ENCODE data around the gene GPATCH4. TPM values are rescaled to one million over a fixed set of nuclear protein-coding genes. Genes with fewer than 3 reads are reported as not detected.

GPATCH4 gene
- total RNA-seq, 2 experiments from 2014 or later, result 33.3 to 51.6 TPM

DNA sequence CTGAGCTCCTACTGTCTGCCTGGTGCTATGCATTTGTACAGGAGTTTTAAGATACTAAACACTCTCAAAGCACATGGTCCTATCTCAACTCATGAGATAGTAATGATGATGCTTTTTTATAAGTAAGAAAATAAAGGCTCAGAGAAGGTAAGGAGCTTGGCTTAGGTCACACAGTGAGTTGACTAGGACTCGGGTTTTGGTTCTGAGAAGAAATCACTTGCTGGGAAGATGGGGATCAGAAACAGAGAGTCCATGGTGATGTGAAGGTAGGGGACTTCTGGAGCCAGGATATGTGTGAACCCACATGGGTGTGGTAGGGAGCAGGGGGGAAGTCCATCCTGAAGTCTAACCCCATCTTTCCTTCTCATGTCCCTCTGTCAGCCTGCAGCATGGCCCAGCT lies 44.4 kb upstream of the GPATCH4 start:
- Histone ChIP-seq H3K4me1 (ENCODE audit: insufficient read depth, low read length, poor library complexity, severe bottlenecking) (no peaks in the 10 kb centered on the region), H3K4me3 (ENCODE audit: low read depth, low read length, poor library complexity, severe bottlenecking) (no peak overlapping the region), H3K79me2 (ENCODE audit: insufficient read depth, low read depth, low read length) (no peaks in the 10 kb centered on the region), H3K9me2 (ENCODE audit: insufficient read depth, low read length) (no peaks in the 10 kb centered on the region), H3K9me3 (ENCODE audit: low read length) (no peaks in the 10 kb centered on the region), H3K4me2 (ENCODE audit: low read length) (no peak overlapping the region), H3K36me3 (ENCODE audit: insufficient read depth, low read length) (no peaks in the 10 kb centered on the region), H4K20me1 (ENCODE audit: insufficient read depth, low read length) (no peaks in the 10 kb centered on the region), H3K27ac (ENCODE audit: low read depth, low read length, poor library complexity, severe bottlenecking) (no peak overlapping the region), H2AFZ (ENCODE audit: low read length) (no peak overlapping the region)
- POLR2A ChIA-PET, result interaction anchor here (1.2 kb wide), 1 partner anchor 18 kb away, joined by 8 read pairs; no protein-coding TSS in a partner anchor
- no peak for TF ChIP-seq EZH2phosphoT487 (IDR thresholded peaks at IDR 0.05; ENCODE audit: borderline replicate concordance, low read depth, low read length)
- TF ChIP-seq, protein P1, sequence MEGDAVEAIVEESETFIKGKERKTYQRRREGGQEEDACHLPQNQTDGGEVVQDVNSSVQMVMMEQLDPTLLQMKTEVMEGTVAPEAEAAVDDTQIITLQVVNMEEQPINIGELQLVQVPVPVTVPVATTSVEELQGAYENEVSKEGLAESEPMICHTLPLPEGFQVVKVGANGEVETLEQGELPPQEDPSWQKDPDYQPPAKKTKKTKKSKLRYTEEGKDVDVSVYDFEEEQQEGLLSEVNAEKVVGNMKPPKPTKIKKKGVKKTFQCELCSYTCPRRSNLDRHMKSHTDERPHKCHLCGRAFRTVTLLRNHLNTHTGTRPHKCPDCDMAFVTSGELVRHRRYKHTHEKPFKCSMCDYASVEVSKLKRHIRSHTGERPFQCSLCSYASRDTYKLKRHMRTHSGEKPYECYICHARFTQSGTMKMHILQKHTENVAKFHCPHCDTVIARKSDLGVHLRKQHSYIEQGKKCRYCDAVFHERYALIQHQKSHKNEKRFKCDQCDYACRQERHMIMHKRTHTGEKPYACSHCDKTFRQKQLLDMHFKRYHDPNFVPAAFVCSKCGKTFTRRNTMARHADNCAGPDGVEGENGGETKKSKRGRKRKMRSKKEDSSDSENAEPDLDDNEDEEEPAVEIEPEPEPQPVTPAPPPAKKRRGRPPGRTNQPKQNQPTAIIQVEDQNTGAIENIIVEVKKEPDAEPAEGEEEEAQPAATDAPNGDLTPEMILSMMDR (conservative IDR thresholded peaks at IDR 0.05; ENCODE audit: low read length), result no peak
- no peak for DNase-seq (ENCODE audit: low spot score)
- no TSS peak for BruUV-seq (replicated peaks)
- intact Hi-C loops (cut with micrococcal nuclease; ENCODE audit: unreplicated experiment), result no loop called here
- CTCF ChIA-PET (ENCODE audit: unreplicated experiment), result interaction anchor here (1.3 kb wide), 1 partner anchor 18 kb away, joined by 4 read pairs; no protein-coding TSS in a partner anchor

DNA sequence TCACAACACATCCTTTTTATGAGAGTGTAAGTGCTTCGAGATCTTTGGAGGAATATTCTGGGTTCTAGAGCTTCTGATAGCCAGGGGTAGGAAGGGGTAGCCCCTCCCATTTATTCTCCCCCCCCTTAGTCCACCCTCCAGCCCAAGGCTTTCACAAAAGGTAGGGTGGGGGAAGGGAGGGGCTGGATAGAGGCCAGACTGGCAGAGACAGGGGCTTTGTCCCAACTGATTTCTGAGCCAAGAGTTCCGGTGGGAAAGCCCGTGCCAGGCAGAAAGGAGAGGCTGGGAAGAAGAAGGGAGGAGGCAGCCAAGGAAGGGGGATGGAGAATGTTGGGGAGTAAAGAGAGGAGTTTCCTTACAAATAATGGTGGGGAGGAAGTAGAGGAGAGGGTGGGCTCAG lies 43.8 kb upstream of the GPATCH4 start:
- no peaks in the 10 kb centered on the region for H3K9me3 ChIP-seq (ENCODE audit: low read length)
- TF ChIP-seq, protein P1 (conservative IDR thresholded peaks at IDR 0.05; ENCODE audit: low read length), result no peak
- TF ChIP-seq EZH2phosphoT487 (IDR thresholded peaks at IDR 0.05; ENCODE audit: borderline replicate concordance, low read depth, low read length), result no peak
- intact Hi-C loops (cut with micrococcal nuclease; ENCODE audit: unreplicated experiment), result no loop called here
- no peak overlapping the region for H2AFZ ChIP-seq (ENCODE audit: low read length)
- H3K9me2 ChIP-seq (ENCODE audit: insufficient read depth, low read length), result no peaks in the 10 kb centered on the region
- H3K4me2 ChIP-seq (ENCODE audit: low read length), result no peak overlapping the region
- ChIA-PET POLR2A (interaction anchor here (1.2 kb wide), 1 partner anchor 17 kb away, joined by 8 read pairs; no protein-coding TSS in a partner anchor), CTCF (ENCODE audit: unreplicated experiment) (interaction anchor here (1.3 kb wide), 1 partner anchor 17 kb away, joined by 4 read pairs; no protein-coding TSS in a partner anchor)
- no peaks in the 10 kb centered on the region for H3K79me2 ChIP-seq (ENCODE audit: insufficient read depth, low read depth, low read length)
- H4K20me1 ChIP-seq (ENCODE audit: insufficient read depth, low read length), result no peaks in the 10 kb centered on the region
- DNase-seq (ENCODE audit: low spot score), result no peak
- H3K27ac ChIP-seq (ENCODE audit: low read depth, low read length, poor library complexity, severe bottlenecking), result no peak overlapping the region
- no TSS peak for BruUV-seq (replicated peaks)
- H3K36me3 ChIP-seq (ENCODE audit: insufficient read depth, low read length), result no peaks in the 10 kb centered on the region
- H3K4me3 ChIP-seq (ENCODE audit: low read depth, low read length, poor library complexity, severe bottlenecking), result no peak overlapping the region
- no peaks in the 10 kb centered on the region for H3K4me1 ChIP-seq (ENCODE audit: insufficient read depth, low read length, poor library complexity, severe bottlenecking)

DNA sequence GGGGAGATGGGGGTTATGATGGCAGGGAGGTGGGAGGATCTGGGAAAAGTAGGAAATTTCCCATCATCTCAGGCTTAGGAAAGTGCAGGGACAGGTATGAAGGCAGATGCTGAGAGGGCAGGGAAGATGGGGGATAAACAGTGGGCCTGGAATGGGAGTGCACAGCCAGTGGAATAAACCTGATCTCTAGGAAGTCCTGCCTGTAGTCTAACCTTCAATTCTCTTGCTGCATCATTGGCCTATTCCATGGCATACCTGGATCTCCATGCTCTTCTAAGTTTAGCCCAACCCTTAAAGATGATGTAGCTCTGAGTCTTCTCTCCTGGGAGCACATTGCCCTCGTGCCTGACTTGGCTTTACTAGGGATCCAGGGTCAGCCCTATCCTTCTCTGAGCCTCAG lies 43.4 kb upstream of the GPATCH4 start:
- TF ChIP-seq, protein P1 (conservative IDR thresholded peaks at IDR 0.05; ENCODE audit: low read length), result no peak
- no peak for TF ChIP-seq EZH2phosphoT487 (IDR thresholded peaks at IDR 0.05; ENCODE audit: borderline replicate concordance, low read depth, low read length)
- no peaks in the 10 kb centered on the region for H3K36me3 ChIP-seq (ENCODE audit: insufficient read depth, low read length)
- H3K27ac ChIP-seq (ENCODE audit: low read depth, low read length, poor library complexity, severe bottlenecking), result no peak overlapping the region
- intact Hi-C loops (cut with micrococcal nuclease; ENCODE audit: unreplicated experiment), result no loop called here
- DNase-seq (ENCODE audit: low spot score), result no peak
- H3K9me2 ChIP-seq (ENCODE audit: insufficient read depth, low read length), result no peaks in the 10 kb centered on the region
- CTCF ChIA-PET (ENCODE audit: unreplicated experiment), result no interaction called here
- no peaks in the 10 kb centered on the region for H3K9me3 ChIP-seq (ENCODE audit: low read length)
- no peak overlapping the region for H3K4me2 ChIP-seq (ENCODE audit: low read length)
- no TSS peak for BruUV-seq (replicated peaks)
- POLR2A ChIA-PET, result interaction anchor here (1.2 kb wide), 1 partner anchor 17 kb away, joined by 8 read pairs; no protein-coding TSS in a partner anchor
- H2AFZ ChIP-seq (ENCODE audit: low read length), result no peak overlapping the region
- H3K4me3 ChIP-seq (ENCODE audit: low read depth, low read length, poor library complexity, severe bottlenecking), result no peak overlapping the region
- no peaks in the 10 kb centered on the region for H3K79me2 ChIP-seq (ENCODE audit: insufficient read depth, low read depth, low read length)
- H3K4me1 ChIP-seq (ENCODE audit: insufficient read depth, low read length, poor library complexity, severe bottlenecking), result no peaks in the 10 kb centered on the region
- H4K20me1 ChIP-seq (ENCODE audit: insufficient read depth, low read length), result no peaks in the 10 kb centered on the region
